ENCODE data around the gene COL16A1. TPM values are rescaled to one million over a fixed set of nuclear protein-coding genes. Genes with fewer than 3 reads are reported as not detected.

Gene COL16A1
- total and polyA plus RNA-seq, 2 of the 13 experiments (the other 11 are each of a cell fraction or from before 2014, with no cell fraction given), result 4.3 to 12.2 TPM

GRCh38 chr1:31644560-31645273 is 59.1 kb downstream of the COL16A1 start, which contains the start of gene PEF1 (continued):
- TF ChIP-seq ZC3H4 (CRISPR knock-in tag; IDR thresholded peaks at IDR 0.05; ENCODE audit: borderline replicate concordance), result no peak
- TF ChIP-seq KLF12 (CRISPR knock-in tag; IDR thresholded peaks at IDR 0.05; ENCODE audit: borderline replicate concordance), result no peak
- TF ChIP-seq SPEN (CRISPR knock-in tag; IDR thresholded peaks at IDR 0.05; ENCODE audit: low read depth), result peak; percentile 62; the same call in 1 of the 2 replicates
- no peak for TF ChIP-seq MEF2D (CRISPR knock-in tag; IDR thresholded peaks at IDR 0.05)
- TF ChIP-seq ZNF589 (CRISPR knock-in tag; conservative IDR thresholded peaks at IDR 0.05), result 0 out of 2 replicates have a peak, but pooled peaks have one; percentile 57
- peak; percentile 80; the same call in 1 of the 2 replicates for TF ChIP-seq MXD1 (CRISPR knock-in tag; IDR thresholded peaks at IDR 0.05)
- TF ChIP-seq ATF6 (CRISPR knock-in tag; conservative IDR thresholded peaks at IDR 0.05), result no peak
- no peak for TF ChIP-seq NFRKB (IDR thresholded peaks at IDR 0.05)
- TF ChIP-seq HMGXB4 (CRISPR knock-in tag; IDR thresholded peaks at IDR 0.05; ENCODE audit: borderline replicate concordance in 1 of 2, low read depth in 1 of 2), result peak; percentile 57 to 86; a peak in 3 of 4 replicates
- TF ChIP-seq ZBTB38 (CRISPR knock-in tag; IDR thresholded peaks at IDR 0.05), result peak; percentile 41; the same call in 1 of the 2 replicates
- TF ChIP-seq ZNF747 (CRISPR knock-in tag; IDR thresholded peaks at IDR 0.05; ENCODE audit: borderline replicate concordance), result no peak
- peak; percentile 83 for TF ChIP-seq HDAC1 (CRISPR knock-in tag; IDR thresholded peaks at IDR 0.05)
- TF ChIP-seq ZMYM4 (CRISPR knock-in tag; IDR thresholded peaks at IDR 0.05), result peak; percentile 65; the same call in 1 of the 2 replicates
- peak; percentile 64 for TF ChIP-seq FOXK1 (CRISPR knock-in tag; IDR thresholded peaks at IDR 0.05; ENCODE audit: borderline replicate concordance, low read depth)
- TF ChIP-seq HOXA9 (CRISPR knock-in tag; IDR thresholded peaks at IDR 0.05; ENCODE audit: borderline replicate concordance), result no peak
- TF ChIP-seq NR2F1 (CRISPR knock-in tag; IDR thresholded peaks at IDR 0.05), result peak; percentile 42 to 45; a peak in 2 of 4 replicates
- TF ChIP-seq HDAC2 (CRISPR knock-in tag; IDR thresholded peaks at IDR 0.05), result peak; percentile 72; the same call in 1 of the 2 replicates
- no peak for TF ChIP-seq PBX3 (CRISPR knock-in tag; IDR thresholded peaks at IDR 0.05; ENCODE audit: borderline replicate concordance)
- TF ChIP-seq ZHX1 (CRISPR knock-in tag; IDR thresholded peaks at IDR 0.05; ENCODE audit: low read depth), result peak; percentile 100
- no peak for TF ChIP-seq MTA3 (CRISPR knock-in tag; IDR thresholded peaks at IDR 0.05)
